GM06990 (cell line): ENCODE measurements around the gene AASDH.

Source experiments
- DNase-seq: peaks from one replicate; pipeline ENCODE4 v3.0.0-alpha.2; 2011; ENCODE audit not compliant: insufficient read length; ENCODE audit errors: extremely low read depth
- H3K27me3 ChIP-seq: replicated peaks from 2 replicates; pipeline ENCODE4 v1.6.0; 2011; ENCODE audit warnings: low read length; ENCODE audit not compliant: control insufficient read depth, insufficient read depth
- H3K36me3 ChIP-seq: 2 replicates; pipeline ENCODE4 v1.5.1; 2011; ENCODE audit warnings: low read length; ENCODE audit not compliant: control insufficient read depth, insufficient read depth
- H3K4me3 ChIP-seq: replicated peaks from 2 replicates; pipeline ENCODE4 v1.5.1; 2011; ENCODE audit warnings: low read depth, mild to moderate bottlenecking, control low read depth, low read length
- TF ChIP-seq, protein P1 (sequence below): IDR thresholded peaks from 2 replicates; pipeline ENCODE4 v1.5.1; 2011; ENCODE audit warnings: low read length, control low read depth, mild to moderate bottlenecking, inconsistent platforms; ENCODE audit not compliant: insufficient read depth, poor library complexity, severe bottlenecking

Gene AASDH

GRCh38 chr4:56314207-56314915 lies 72.9 kb downstream of the AASDH start:
- no peaks in the 10 kb centered on the region for H3K36me3 ChIP-seq
- TF ChIP-seq, protein P1, sequence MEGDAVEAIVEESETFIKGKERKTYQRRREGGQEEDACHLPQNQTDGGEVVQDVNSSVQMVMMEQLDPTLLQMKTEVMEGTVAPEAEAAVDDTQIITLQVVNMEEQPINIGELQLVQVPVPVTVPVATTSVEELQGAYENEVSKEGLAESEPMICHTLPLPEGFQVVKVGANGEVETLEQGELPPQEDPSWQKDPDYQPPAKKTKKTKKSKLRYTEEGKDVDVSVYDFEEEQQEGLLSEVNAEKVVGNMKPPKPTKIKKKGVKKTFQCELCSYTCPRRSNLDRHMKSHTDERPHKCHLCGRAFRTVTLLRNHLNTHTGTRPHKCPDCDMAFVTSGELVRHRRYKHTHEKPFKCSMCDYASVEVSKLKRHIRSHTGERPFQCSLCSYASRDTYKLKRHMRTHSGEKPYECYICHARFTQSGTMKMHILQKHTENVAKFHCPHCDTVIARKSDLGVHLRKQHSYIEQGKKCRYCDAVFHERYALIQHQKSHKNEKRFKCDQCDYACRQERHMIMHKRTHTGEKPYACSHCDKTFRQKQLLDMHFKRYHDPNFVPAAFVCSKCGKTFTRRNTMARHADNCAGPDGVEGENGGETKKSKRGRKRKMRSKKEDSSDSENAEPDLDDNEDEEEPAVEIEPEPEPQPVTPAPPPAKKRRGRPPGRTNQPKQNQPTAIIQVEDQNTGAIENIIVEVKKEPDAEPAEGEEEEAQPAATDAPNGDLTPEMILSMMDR = no peak
- no peak for DNase-seq

GRCh38 chr4:56313132-56313531 lies 74.2 kb downstream of the AASDH start:
- no peak for DNase-seq
- TF ChIP-seq, protein P1 = no peak
- Histone ChIP-seq H3K36me3 (no peaks in the 10 kb centered on the region), H3K27me3 (no peaks in the 10 kb centered on the region), H3K4me3 (no peak overlapping the region)

More at GRCh38 chr4:56314207-56314915, 72.9 kb downstream of the AASDH start:
- no peaks in the 10 kb centered on the region for H3K27me3 ChIP-seq
- no peak overlapping the region for H3K4me3 ChIP-seq

GRCh38 chr4:56311299-56311975 lies 75.9 kb downstream of the AASDH start:
- no peak for DNase-seq
- no peaks in the 10 kb centered on the region for H3K36me3 ChIP-seq
- TF ChIP-seq, protein P1 = no peak
- no peak overlapping the region for H3K4me3 ChIP-seq
- no peaks in the 10 kb centered on the region for H3K27me3 ChIP-seq

DNA sequence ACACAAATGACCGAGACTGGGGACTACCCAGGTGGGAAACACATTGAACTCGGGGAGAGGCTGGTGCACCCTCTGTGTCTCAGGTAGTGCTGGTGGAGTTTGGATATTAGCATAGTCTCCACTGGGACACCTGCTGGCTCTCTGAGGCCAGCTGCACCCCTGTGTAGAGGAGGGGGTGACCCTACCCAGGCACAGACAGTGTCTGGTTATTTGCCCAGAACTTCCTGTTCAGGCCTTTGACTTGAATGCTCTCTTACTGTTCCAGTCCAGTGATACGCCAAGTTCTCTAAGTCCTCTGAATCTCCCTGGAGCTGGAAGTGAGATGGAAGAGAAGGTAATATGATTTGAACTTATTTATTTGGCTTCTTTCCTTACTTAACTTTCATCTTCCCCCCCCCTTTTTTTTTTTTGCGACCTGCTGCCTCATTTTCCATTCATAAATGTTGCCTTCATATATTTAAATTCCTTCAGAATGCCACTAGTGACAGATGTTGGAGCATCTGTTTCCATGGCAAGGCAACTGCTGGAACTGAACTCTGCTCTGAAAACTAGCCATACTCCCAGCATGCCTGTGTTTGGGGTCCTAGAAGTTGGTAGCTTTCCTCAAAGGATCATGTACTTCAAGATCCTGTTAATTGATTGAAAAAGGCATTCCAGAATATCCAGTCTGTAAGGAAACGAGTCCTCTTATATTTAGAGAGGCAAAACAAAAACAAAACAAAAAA lies 76.7 kb downstream of the AASDH start:
- Histone ChIP-seq H3K4me3 (no peak overlapping the region), H3K36me3 (no peaks in the 10 kb centered on the region), H3K27me3 (no peaks in the 10 kb centered on the region)
- TF ChIP-seq, protein P1 = no peak
- no peak for DNase-seq

DNA sequence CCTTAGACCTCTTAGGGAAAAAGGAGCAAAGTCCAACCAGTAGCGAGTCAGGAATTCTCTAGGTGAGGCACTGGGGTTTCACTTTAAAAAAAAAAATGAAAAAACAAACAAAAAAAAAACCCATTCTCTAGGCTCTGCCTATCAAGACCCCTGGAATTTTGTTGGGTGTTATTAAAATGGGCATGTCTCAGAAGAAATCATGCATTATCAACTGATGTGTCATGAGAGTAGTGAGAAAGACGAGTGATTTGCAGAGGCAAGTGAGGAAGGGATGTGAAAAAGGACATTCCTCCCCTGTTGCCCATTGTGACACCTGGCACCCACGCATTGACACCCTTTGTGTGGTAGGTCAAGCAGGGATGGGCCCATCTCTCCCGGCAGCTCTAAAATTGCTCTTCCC lies 78.9 kb downstream of the AASDH start:
- no peak for DNase-seq
- TF ChIP-seq, protein P1 = no peak
- Histone ChIP-seq H3K27me3 (no peaks in the 10 kb centered on the region), H3K4me3 (no peak overlapping the region), H3K36me3 (no peaks in the 10 kb centered on the region)
